Heart left ventricle (tissue), 13 donors: ENCODE results near the gene CDH13.

Experiments
- POLR2A ChIP-seq, 2 donors: fragments of 450-650 bp; IDR thresholded peaks; one replicate each; pipeline ENCODE4 v1.6.1; 2017; ENCODE audit warnings: antibody characterized with exemption in 2 of 2, mild to moderate bottlenecking in 2 of 2, moderate library complexity in 2 of 2
- TF ChIP-seq, protein P1 (sequence below), 12 donors: fragments of 200-600 bp; sonication (generic) in 4 of 12; IDR thresholded peaks; one replicate each; pipeline versions ENCODE4 v1.5.0 to v1.8.0; 2018 to 2022; ENCODE audit warnings: antibody characterized with exemption in 12 of 12, mild to moderate bottlenecking in 5 of 12
- donor health status: ischemic (EF 13 %, LVEDD 7.1; RV severe dilation, severe dysfunction).
- donor health status: DM: no; HTN: yes; CAD: no.
- donor health status: DM: no; HTN: no; CAD: no.
- donor health status: ischemic (EF 25% LVEDD 6.9; RV normal size, moderate dysfunction).
- donor health status: ischemic (EF 25% LVEDD 5.7; RV mildly dilated, moderate dysfunction).
- donor health status: ischemic (EF 35%, LVEDD 5.7; RV mildly dilated, moderate dysfunction).
- donor health status: nonischemic (EF 11% LVEDD 7.7; RV severe dilation, severe dysfunction).
- donor health status: DM: yes; HTN: yes; CAD: no.
- donor health status: PGD.
- donor health status: ischemic (EF 29% LVEDD 5.4; RV normal size, mild dysfunction).
- donor health status: nonischemic (EF 23%, LVEDD 6.1; RV moderate dilation, normal function).

DNA sequence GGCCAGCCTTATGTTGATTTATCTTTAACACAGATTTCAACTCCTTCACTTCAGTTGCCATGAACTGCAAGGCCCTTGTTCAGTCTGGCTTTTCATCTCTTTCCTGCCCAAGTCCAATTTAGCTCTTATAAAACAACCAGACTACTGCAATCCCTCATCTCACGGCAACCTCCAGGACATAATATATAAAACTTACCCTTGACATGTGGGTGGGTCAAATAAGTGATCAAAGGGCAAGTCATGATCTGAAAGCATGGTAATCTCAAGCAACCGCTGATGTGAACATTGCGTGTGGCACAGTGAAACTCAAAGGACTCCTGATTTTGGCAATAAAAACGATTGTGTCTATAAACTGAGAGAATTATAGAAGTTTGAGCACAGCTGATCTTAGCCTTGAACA, 364.6 kb downstream of the CDH13 start:
- TF ChIP-seq, protein P1, sequence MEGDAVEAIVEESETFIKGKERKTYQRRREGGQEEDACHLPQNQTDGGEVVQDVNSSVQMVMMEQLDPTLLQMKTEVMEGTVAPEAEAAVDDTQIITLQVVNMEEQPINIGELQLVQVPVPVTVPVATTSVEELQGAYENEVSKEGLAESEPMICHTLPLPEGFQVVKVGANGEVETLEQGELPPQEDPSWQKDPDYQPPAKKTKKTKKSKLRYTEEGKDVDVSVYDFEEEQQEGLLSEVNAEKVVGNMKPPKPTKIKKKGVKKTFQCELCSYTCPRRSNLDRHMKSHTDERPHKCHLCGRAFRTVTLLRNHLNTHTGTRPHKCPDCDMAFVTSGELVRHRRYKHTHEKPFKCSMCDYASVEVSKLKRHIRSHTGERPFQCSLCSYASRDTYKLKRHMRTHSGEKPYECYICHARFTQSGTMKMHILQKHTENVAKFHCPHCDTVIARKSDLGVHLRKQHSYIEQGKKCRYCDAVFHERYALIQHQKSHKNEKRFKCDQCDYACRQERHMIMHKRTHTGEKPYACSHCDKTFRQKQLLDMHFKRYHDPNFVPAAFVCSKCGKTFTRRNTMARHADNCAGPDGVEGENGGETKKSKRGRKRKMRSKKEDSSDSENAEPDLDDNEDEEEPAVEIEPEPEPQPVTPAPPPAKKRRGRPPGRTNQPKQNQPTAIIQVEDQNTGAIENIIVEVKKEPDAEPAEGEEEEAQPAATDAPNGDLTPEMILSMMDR (IDR thresholded peaks at IDR 0.05) = no peak
- no peak for TF ChIP-seq POLR2A (IDR thresholded peaks at IDR 0.05)
